ENCODE results near the gene SMCO2.

GRCh38 chr12:27508736-27509431 is 62.3 kb downstream of the SMCO2 start:
- no peak for TF ChIP-seq CTCF (IDR thresholded peaks at IDR 0.05)
- TF ChIP-seq EP300 (IDR thresholded peaks at IDR 0.05): no peak
